Measurements from ENCODE around the gene SYT1.
A peak's percentile ranks its signal among the peaks of the same experiment; 100 is the strongest.

The SYT1 gene

DNA sequence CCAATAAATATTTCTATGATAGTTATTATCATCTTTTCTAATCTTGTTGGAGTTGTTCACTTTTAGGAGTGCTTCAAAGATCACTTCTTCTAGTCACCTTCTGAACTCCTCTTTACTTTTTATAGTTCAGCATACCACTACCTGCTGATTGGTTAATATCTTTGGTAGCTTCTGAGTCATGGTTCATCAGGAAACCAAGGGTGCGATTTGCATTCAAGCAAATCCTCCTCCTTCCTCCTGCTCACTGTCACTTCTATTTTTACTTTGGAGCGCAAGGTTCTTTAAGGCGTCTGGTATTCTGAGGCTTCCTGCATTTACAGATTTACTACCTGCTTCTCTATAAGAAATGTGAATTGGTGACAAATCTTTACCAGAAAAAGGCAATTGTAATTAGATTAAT is 24.0 kb downstream of the SYT1 start:
- no peaks in the 10 kb centered on the region for H3K9me3 ChIP-seq (ENCODE audit: control insufficient read depth, insufficient read depth, low read length)
- H3K4me1 ChIP-seq (ENCODE audit: control insufficient read depth, insufficient read depth, low read length) = no peaks in the 10 kb centered on the region; the same call in 1 of the 2 replicates
- H3K4me3 ChIP-seq (ENCODE audit: low read length) = no peak overlapping the region
- no peak for DNase-seq (ENCODE audit: low read depth, low spot score)
- no peak overlapping the region for H3K27ac ChIP-seq (ENCODE audit: low read length)
- whole genome bisulfite sequencing (ENCODE audit: insufficient coverage, insufficient read length) = no CpG with 5 or more reads among the region's 3 CpGs
- H3K36me3 ChIP-seq (ENCODE audit: control insufficient read depth, insufficient read depth, low read length) = no peaks in the 10 kb centered on the region
- H3K27me3 ChIP-seq (ENCODE audit: control insufficient read depth, insufficient read depth, low read length) = no peaks in the 10 kb centered on the region

- no peak for DNase-seq (ENCODE audit: low read depth, low spot score)
- Histone ChIP-seq H3K27me3 (ENCODE audit: control insufficient read depth, insufficient read depth, low read length) (no peaks in the 10 kb centered on the region), H3K36me3 (ENCODE audit: control insufficient read depth, insufficient read depth, low read length) (no peaks in the 10 kb centered on the region), H3K9me3 (ENCODE audit: control insufficient read depth, insufficient read depth, low read length) (no peaks in the 10 kb centered on the region), H3K27ac (ENCODE audit: low read length) (no peak overlapping the region), H3K4me3 (ENCODE audit: low read length) (no peak overlapping the region), H3K4me1 (ENCODE audit: control insufficient read depth, insufficient read depth, low read length) (no peaks in the 10 kb centered on the region; the same call in 1 of the 2 replicates)
- WGBS (ENCODE audit: insufficient coverage, insufficient read length) = 100% methylated on average over 1 of the region's 1 CpG
Measured at GRCh38 chr12:78891646-78892353, 27.2 kb downstream of the SYT1 start.

DNA sequence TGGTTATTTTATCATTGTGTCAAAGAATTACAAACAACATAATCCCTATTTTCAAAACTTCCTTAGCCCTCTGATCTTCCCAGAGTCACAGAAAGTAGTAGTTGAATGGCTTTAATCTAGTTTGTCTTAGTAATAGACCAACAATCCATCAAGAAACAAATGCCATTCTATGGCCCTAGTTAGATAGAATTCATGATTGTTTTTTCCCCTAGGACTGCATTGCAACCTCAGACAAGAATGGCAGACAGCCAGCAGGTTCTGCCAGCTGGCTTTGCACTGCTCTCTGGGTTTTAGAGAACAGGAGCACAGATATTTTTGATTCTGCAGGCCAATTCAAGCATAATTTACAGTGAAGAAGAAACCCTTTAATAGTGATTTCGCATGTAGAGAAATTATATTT is 33.8 kb downstream of the SYT1 start:
- H3K4me3 ChIP-seq (ENCODE audit: low read length) = no peak overlapping the region
- no peaks in the 10 kb centered on the region for H3K4me1 ChIP-seq (ENCODE audit: control insufficient read depth, insufficient read depth, low read length)
- no peak overlapping the region for H3K27ac ChIP-seq (ENCODE audit: low read length)
- no peaks in the 10 kb centered on the region for H3K36me3 ChIP-seq (ENCODE audit: control insufficient read depth, insufficient read depth, low read length)
- H3K9me3 ChIP-seq (ENCODE audit: control insufficient read depth, insufficient read depth, low read length) = no peaks in the 10 kb centered on the region
- DNase-seq (ENCODE audit: low read depth, low spot score) = no peak
- H3K27me3 ChIP-seq (ENCODE audit: control insufficient read depth, insufficient read depth, low read length) = no peaks in the 10 kb centered on the region
- WGBS (ENCODE audit: insufficient coverage, insufficient read length) = no CpG with 5 or more reads among the region's 1 CpG

GRCh38 chr12:78914859-78915331 is 50.3 kb downstream of the SYT1 start:
- Histone ChIP-seq H3K4me3 (ENCODE audit: low read length) (no peak overlapping the region), H3K27ac (ENCODE audit: low read length) (no peak overlapping the region), H3K27me3 (ENCODE audit: control insufficient read depth, insufficient read depth, low read length) (no peaks in the 10 kb centered on the region), H3K36me3 (ENCODE audit: control insufficient read depth, insufficient read depth, low read length) (no peaks in the 10 kb centered on the region), H3K4me1 (ENCODE audit: control insufficient read depth, insufficient read depth, low read length) (0 out of 2 replicates have a peak, but pooled peaks cover 1% of the 10 kb centered on the region), H3K9me3 (ENCODE audit: control insufficient read depth, insufficient read depth, low read length) (no peaks in the 10 kb centered on the region)
- WGBS (ENCODE audit: insufficient coverage, insufficient read length) = no CpG with 5 or more reads among the region's 1 CpG
- DNase-seq (ENCODE audit: low read depth, low spot score) = peak; percentile 25

- no peak for DNase-seq (ENCODE audit: low read depth, low spot score)
- Histone ChIP-seq H3K36me3 (ENCODE audit: control insufficient read depth, insufficient read depth, low read length) (no peaks in the 10 kb centered on the region), H3K4me1 (ENCODE audit: control insufficient read depth, insufficient read depth, low read length) (0 out of 2 replicates have a peak, but pooled peaks cover 1% of the 10 kb centered on the region), H3K9me3 (ENCODE audit: control insufficient read depth, insufficient read depth, low read length) (no peaks in the 10 kb centered on the region), H3K4me3 (ENCODE audit: low read length) (no peak overlapping the region), H3K27ac (ENCODE audit: low read length) (no peak overlapping the region), H3K27me3 (ENCODE audit: control insufficient read depth, insufficient read depth, low read length) (no peaks in the 10 kb centered on the region)
- WGBS (ENCODE audit: insufficient coverage, insufficient read length) = no CpG with 5 or more reads among the region's 3 CpGs
Measured at GRCh38 chr12:78916845-78917480, 52.4 kb downstream of the SYT1 start.

GRCh38 chr12:78917513-78917912 is 52.9 kb downstream of the SYT1 start:
- no peaks in the 10 kb centered on the region for H3K9me3 ChIP-seq (ENCODE audit: control insufficient read depth, insufficient read depth, low read length)
- no peak overlapping the region for H3K4me3 ChIP-seq (ENCODE audit: low read length)
- no peaks in the 10 kb centered on the region for H3K36me3 ChIP-seq (ENCODE audit: control insufficient read depth, insufficient read depth, low read length)
- H3K4me1 ChIP-seq (ENCODE audit: control insufficient read depth, insufficient read depth, low read length) = 0 out of 2 replicates have a peak, but pooled peaks cover 1% of the 10 kb centered on the region
- WGBS (ENCODE audit: insufficient coverage, insufficient read length) = no CpG with 5 or more reads among the region's 5 CpGs
- no peak overlapping the region for H3K27ac ChIP-seq (ENCODE audit: low read length)
- no peaks in the 10 kb centered on the region for H3K27me3 ChIP-seq (ENCODE audit: control insufficient read depth, insufficient read depth, low read length)
- DNase-seq (ENCODE audit: low read depth, low spot score) = no peak

GRCh38 chr12:78918268-78918667 is 53.7 kb downstream of the SYT1 start:
- no peak overlapping the region for H3K4me3 ChIP-seq (ENCODE audit: low read length)
- no peaks in the 10 kb centered on the region for H3K36me3 ChIP-seq (ENCODE audit: control insufficient read depth, insufficient read depth, low read length)
- H3K27me3 ChIP-seq (ENCODE audit: control insufficient read depth, insufficient read depth, low read length) = no peaks in the 10 kb centered on the region
- H3K27ac ChIP-seq (ENCODE audit: low read length) = no peak overlapping the region
- no peak for DNase-seq (ENCODE audit: low read depth, low spot score)
- 0 out of 2 replicates have a peak, but pooled peaks cover 1% of the 10 kb centered on the region for H3K4me1 ChIP-seq (ENCODE audit: control insufficient read depth, insufficient read depth, low read length)
- WGBS (ENCODE audit: insufficient coverage, insufficient read length) = no CpG with 5 or more reads among the region's 2 CpGs
- H3K9me3 ChIP-seq (ENCODE audit: control insufficient read depth, insufficient read depth, low read length) = no peaks in the 10 kb centered on the region

- Histone ChIP-seq H3K4me1 (ENCODE audit: control insufficient read depth, insufficient read depth, low read length) (no peaks in the 10 kb centered on the region), H3K36me3 (ENCODE audit: control insufficient read depth, insufficient read depth, low read length) (no peaks in the 10 kb centered on the region), H3K9me3 (ENCODE audit: control insufficient read depth, insufficient read depth, low read length) (no peaks in the 10 kb centered on the region), H3K27ac (ENCODE audit: low read length) (no peak overlapping the region), H3K4me3 (ENCODE audit: low read length) (no peak overlapping the region), H3K27me3 (ENCODE audit: control insufficient read depth, insufficient read depth, low read length) (no peaks in the 10 kb centered on the region)
- WGBS (ENCODE audit: insufficient coverage, insufficient read length) = no CpG with 5 or more reads among the region's 5 CpGs
- no peak for DNase-seq (ENCODE audit: low read depth, low spot score)
Measured at GRCh38 chr12:78928200-78929074, 63.9 kb downstream of the SYT1 start.

- no peaks in the 10 kb centered on the region for H3K36me3 ChIP-seq (ENCODE audit: control insufficient read depth, insufficient read depth, low read length)
- WGBS (ENCODE audit: insufficient coverage, insufficient read length) = no CpG with 5 or more reads among the region's 7 CpGs
Measured at GRCh38 chr12:78929075-78929418, 64.5 kb downstream of the SYT1 start.

GRCh38 chr12:78931466-78931990 is 67.0 kb downstream of the SYT1 start:
- no peak overlapping the region for H3K27ac ChIP-seq (ENCODE audit: low read length)
- H3K4me3 ChIP-seq (ENCODE audit: low read length) = no peak overlapping the region
- no peaks in the 10 kb centered on the region for H3K27me3 ChIP-seq (ENCODE audit: control insufficient read depth, insufficient read depth, low read length)
- DNase-seq (ENCODE audit: low read depth, low spot score) = no peak
- H3K9me3 ChIP-seq (ENCODE audit: control insufficient read depth, insufficient read depth, low read length) = no peaks in the 10 kb centered on the region
- H3K36me3 ChIP-seq (ENCODE audit: control insufficient read depth, insufficient read depth, low read length) = no peaks in the 10 kb centered on the region
- H3K4me1 ChIP-seq (ENCODE audit: control insufficient read depth, insufficient read depth, low read length) = no peaks in the 10 kb centered on the region
- WGBS (ENCODE audit: insufficient coverage, insufficient read length) = no CpG with 5 or more reads among the region's 1 CpG

More at GRCh38 chr12:78929075-78929418, 64.5 kb downstream of the SYT1 start:
- Histone ChIP-seq H3K27me3 (ENCODE audit: control insufficient read depth, insufficient read depth, low read length) (no peaks in the 10 kb centered on the region), H3K27ac (ENCODE audit: low read length) (no peak overlapping the region), H3K9me3 (ENCODE audit: control insufficient read depth, insufficient read depth, low read length) (no peaks in the 10 kb centered on the region), H3K4me3 (ENCODE audit: low read length) (no peak overlapping the region), H3K4me1 (ENCODE audit: control insufficient read depth, insufficient read depth, low read length) (no peaks in the 10 kb centered on the region)
- no peak for DNase-seq (ENCODE audit: low read depth, low spot score)

Measured in iPS DF 6.9 (cell line).